Gastroesophageal sphincter (tissue), 3 donors: ENCODE measurements around the gene INPP4B.

ENCODE experiments used
- CTCF ChIP-seq, 4 experiments: fragments of 200-600 bp in 2 of 4; fragments of 450-650 bp in 2 of 4; sonication (generic) in 1 of 4; IDR thresholded peaks; one replicate each; pipeline ENCODE4 v1.5.1; 2017 to 2019; ENCODE audit warnings: antibody characterized with exemption in 4 of 4, mild to moderate bottlenecking in 2 of 4, moderate library complexity in 2 of 4
- EP300 ChIP-seq: sonication (generic); formaldehyde crosslinking; IDR thresholded peaks from one replicate; pipeline ENCODE4 v1.6.1; 2017; ENCODE audit warnings: antibody characterized with exemption, mild to moderate bottlenecking

- TF ChIP-seq EP300, result no peak
- no peak for TF ChIP-seq CTCF (IDR thresholded peaks at IDR 0.05)
Measured at GRCh38 chr4:142551517-142552305, 294.4 kb downstream of the INPP4B start.
